ENCODE measurements around the gene CAPZB.

DNA sequence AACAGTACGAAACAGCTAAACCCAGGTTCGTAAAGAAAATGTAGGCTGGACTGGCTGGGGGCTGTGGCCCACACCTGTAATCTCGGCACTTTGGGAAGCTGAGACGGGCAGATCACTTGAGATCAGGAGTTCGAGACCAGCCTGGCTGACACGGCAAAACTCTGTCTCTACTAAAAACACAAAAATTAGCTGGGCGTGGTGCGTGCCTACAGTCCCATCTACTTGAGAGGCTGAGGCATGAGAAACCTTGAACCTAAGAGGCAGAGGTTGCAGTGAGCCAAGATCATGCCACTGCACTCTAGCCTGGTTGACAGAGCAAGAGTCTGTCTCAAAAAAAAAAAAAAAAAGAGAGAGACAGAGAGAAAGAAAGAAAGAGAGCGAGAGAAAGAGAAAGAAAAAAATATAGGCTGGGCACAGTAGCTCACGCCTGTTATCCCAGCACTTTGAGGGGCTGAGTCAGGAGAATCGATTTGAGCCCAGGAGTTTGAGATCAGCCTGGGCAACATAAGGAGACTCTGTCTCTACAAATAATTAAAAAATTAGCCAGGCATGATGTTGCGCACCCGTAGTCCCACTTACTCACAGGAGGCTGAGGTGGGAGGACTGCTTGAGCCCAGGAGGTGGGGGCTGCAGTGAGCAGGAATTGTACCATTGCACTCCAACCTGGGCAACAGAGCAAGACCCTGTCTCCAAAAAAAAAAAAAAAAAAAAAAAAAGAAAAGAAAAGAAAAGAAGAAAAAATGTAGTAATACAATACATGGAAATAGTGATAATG lies 35.7 kb downstream of the CAPZB start:
- no peak for TF ChIP-seq EZH2 (IDR thresholded peaks at IDR 0.05; ENCODE audit: insufficient read depth, poor library complexity, severe bottlenecking)
- no peak for TF ChIP-seq EZH2phosphoT487 (IDR thresholded peaks at IDR 0.05; ENCODE audit: insufficient read depth, low read depth)
